GM19099 (cell line): ENCODE results near the gene TCF7.

Source experiments
- POLR2A ChIP-seq: IDR thresholded peaks from 3 replicates; pipeline ENCODE4 v1.6.1; 2011; ENCODE audit warnings: low read depth; ENCODE audit not compliant: insufficient read length; ENCODE audit errors: extremely low read depth

Gene TCF7

DNA sequence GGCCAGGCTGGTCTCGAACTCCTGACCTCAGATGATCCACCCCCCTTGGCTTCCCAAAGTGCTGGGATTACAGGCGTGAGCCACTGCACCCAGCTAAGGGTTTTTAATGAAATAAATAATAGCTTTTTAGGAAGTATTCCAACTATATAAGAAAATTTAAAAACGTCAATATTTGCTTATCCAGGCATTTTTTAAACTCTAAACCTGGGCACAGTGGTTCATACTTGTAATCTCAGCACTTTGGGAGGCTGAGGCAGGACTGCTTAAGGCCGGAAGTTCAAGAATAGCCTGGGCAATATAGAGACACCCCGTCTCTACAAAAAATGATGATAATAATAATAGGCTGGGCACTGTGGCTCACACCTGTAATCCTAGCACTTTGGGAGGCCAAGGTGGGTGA lies 48.1 kb downstream of the TCF7 start:
- no peak for TF ChIP-seq POLR2A

DNA sequence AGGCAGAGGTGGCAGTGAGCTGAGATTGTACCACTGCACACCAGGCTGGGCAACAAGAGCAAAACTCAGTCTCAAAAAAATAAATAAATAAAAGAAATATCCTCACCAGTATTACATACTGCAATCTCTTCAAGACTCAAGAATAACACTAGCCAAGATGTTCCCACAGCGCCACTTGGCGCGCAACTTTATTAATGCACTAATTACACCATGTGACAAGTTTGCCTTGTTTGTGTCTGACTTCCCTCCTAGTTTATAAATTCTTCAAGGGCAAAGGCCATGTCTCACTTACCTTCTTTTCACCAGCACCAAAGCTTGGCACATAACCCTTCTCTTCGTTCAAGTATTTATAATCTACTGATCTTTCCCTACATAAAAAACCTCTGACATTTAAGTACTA lies 57.5 kb downstream of the TCF7 start:
- TF ChIP-seq POLR2A: no peak

DNA sequence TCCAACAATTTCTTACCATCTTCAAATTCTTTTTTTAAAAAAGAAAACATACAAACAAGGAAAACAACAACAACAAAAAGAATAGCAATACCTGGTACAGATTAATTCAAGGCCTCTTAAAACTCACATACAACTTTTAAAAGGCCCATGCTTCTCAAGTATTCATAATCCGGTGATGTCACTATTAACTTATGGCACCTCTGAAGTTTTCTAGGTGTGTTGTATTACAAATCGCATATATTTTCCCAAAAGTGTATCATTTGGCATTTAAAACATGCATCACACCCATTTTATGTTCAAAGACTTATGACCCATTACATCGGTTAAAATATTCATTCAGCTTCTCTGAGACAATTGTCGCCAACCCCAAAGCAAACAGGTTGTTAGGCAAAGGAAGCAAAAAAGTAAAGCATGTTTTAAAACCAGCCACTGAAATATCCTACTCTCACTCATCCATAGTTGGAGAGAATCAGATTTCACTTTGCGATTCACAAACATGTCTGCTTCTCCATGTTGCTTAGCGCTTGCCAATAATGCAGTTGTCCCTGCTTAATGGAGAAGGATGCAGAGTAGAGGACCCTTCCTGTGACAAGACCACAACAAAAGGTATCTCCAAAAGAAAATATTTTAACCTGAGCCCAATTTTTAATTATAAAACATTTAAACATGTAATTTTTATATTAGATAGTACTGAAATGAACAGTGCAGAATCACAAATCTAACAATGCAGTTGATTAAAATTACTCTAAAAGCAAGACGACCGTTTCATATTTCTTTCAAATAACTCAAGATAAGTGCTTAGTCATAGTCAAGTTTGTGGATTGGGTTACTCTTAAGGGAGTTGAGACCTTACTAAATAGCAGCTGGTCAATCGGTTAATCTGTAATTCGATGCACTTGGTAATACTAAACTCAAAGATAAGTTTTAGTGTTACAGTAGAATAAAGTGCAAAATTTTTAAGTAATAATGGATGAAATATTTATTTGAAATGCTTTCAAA lies 60.7 kb downstream of the TCF7 start:
- TF ChIP-seq POLR2A: no peak

DNA sequence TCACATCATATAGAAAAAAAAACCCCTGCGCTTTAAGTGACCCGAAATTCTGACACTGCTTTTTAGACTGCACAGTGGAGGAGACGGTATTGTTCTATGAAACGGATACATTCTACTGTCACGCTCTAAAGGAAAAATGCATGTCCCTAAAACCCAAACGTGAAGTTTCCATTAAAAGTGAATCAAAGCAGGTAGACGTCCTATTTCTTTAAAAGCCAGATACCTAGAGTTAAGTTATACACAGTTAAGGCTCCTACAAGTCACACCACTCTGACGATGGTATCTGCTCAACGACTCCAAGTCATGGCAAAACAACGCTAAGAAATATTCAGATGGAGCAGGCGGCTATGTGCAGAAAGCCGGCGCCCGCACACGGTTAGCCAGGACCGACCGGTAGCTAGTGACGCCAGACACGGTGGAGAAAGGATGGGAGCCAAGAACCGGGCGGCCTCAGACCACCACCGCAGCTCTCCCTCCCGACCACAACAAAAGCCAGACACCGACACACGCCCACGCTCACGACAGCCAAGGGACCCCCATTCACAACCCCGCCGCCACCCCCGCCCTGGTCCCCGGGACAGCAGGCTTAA lies 61.5 kb downstream of the TCF7 start:
- TF ChIP-seq POLR2A: no peak

DNA sequence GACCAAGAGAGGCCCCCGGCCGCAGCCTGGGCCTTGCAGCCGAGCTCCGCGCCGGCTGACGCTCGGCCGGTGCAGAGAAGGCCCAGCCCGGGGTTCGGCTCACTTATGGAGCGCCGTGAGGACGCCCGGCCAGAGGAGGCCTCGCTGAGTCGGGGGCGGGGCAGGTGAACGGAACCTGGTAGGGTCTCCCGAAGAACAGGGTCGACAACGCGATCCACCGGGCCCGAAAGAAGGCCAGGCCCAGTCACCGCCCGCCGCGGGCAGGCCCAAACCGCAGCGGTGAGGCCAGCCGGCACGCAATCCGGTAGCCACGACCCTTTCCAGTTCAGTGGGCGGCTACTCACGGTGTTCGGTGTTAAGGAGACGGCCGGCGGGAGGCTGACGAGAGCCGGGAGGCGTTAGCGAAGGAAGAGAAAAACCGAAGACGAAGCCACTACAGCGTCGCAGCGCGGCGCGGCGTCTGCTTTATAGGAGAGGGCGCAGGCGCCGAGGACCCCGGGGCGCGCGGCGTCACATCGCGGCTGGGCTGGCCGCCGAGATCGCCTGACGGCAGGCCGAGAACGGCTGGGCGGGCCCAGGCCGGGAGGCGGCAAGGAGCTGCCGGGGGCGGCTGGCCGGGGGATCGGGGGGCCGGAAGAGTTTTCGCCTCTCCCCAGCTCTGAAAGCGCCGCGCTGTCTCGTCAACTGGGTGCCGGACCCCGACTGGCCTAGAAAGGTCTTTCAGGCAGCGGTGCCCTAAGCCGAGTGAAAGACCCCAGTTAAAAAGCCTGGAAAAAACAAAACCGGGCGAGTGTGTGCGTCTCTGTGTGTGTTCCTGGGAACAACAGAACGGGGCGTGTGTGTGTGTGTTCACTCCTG lies 62.3 kb downstream of the TCF7 start, which contains the start of gene SKP1:
Gene SKP1 (minus strand): TSS at position 440 of the 858 bp plus-strand sequence. CDS start 2,928 bp downstream, outside the sequence.
- peak; percentile 99 for TF ChIP-seq POLR2A

DNA sequence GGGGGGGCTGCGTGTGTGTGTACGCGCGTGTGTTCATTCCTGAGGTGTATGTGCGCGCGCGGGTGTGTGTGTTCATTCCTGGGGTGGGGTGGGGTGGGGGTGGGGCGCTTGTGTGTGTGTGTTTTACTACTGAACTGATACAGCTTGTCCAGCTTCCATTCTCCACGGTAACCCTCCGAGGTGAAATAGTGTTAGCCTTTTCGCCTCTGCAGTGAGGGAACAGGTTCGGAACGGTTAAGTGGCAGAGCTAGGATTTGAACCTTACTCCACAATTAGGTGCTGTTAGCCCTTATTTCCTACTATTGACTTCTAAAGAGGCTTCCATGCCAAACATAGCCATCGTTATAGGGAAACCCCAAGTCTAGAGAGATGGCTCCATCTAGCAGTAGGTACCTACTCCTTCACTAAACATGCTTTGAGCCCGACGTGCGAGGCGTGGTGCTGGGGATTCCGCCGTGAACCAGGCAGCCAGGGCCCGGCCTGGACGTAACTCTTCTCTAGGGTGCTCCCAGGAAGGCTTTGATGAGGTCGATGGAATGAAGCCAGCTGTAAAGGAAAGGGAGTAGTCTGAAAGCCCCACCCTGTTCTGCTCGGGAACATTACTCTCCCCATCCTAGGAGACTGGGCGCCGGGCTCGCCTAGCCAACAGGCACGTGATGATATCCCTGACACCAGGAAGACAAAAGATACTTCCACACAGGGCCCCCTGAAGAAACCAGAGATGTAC lies 63.1 kb downstream of the TCF7 start:
- TF ChIP-seq POLR2A: no peak

DNA sequence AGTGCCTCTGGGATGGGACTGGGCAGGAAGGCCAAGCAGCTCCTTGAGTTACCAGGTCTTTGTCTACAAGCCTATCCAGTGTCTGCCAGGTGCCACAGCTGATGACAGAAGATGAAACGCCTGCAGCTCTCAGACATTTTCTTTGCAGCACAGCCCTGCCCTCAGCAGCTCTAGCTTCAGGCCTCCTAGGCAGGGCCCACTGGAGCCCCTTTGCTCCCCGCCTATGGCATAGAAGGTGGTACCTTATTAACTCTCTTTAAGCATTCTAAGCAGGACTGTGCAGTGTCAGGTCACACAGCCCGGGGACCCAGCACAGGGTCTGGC lies 63.6 kb downstream of the TCF7 start:
- TF ChIP-seq POLR2A: no peak

DNA sequence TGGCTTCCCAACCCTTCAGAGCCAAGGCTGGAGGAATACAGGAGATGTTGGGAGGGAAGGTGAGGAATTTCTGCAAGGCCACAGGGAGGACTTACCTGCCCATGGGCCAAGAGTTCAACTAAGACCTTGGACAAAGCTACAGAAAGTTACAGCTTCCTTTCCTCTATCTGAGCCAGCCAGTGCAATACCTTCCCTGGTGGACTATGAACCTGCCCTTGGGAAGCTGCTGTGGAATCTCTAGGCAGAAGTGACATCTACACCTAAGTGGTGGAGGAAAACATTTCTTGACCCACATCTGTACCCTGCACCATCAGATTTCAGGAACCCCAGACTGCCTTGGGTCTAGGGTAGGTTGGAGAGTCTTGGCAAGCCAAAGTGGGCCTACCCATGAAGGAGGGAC lies 69.0 kb downstream of the TCF7 start:
- TF ChIP-seq POLR2A: no peak

DNA sequence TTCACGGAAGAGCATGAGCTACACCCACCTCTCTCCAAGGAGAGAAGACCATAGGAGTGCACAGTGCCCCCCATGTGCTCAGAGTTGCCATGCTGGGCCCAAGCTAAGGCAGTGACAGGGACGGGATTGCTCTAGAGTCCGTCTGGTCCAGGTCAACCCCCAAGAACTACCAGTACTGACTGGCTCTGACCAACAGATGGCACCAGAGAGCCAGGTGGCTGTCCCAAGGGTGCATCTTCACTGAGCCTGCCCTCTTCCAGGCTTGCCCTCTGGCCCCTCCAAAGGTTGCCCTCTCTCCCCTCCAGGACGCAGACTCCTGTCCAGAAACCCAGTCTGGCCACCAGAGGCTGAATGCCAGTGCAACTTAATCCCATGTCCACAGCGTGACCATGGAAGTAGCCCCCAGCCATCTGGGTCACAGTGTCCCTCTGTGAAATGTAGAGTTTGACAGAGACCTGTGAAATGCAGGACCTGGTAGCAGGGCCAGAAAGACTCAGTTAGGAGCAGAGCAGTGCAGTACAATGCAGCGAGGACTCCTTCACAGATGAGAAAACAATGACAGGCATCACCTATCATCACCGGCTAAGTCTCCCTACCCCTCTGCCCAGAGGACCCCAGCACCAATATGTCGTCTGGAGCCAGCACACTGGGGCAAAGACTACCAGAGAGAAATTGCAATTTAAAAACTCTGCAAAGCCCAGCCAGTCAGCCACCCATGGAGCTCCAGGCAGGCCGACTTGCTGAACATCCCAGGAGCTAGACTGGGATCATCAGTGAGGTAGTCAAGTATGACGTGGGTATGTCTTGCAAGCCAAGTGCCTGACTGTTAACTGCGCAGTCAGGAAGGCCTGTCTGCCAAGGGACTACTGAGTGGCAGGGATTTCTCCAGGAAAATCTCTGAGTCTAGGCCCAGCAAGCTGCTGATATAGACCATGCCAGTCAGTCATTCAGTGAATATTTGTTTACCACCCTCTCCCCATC lies 70.0 kb downstream of the TCF7 start:
- TF ChIP-seq POLR2A: no peak

DNA sequence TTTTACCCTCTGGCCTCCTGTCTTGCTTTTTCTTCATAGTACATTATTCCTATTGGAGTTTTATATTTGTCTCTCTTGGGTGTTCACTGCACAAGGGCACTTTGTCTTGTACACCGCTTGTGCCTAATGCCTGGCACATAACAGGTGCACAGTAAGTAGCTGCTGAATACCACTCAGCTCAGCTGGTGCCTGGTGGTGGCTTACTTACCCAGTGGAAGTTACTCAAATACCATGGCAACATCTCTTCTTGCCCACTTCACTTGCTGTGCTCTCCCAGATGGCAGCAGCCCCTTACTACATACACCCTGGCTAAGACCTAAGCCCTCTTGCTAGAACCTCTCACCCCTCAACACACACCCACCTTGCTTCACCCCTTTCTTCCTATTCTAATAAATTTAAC lies 73.6 kb downstream of the TCF7 start:
- TF ChIP-seq POLR2A: no peak

DNA sequence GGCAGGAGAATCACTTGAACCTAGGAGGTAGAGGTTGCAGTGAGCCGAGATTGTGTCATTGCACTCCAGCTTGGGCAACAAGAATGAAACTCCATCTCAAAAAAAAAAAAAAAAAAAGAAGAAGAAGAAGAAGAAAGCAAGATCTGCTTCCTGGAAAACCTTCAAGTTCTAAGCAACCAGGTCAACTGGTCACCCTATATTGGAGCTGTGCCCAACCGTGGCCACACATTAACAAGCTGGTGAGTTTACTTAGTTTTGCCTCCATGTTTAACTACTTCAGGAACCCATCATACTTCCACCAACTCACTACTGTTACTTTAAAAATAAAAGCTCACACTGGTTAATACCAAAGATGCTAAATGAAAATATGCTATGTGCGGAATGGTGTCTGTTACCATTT lies 74.5 kb downstream of the TCF7 start:
- no peak for TF ChIP-seq POLR2A

DNA sequence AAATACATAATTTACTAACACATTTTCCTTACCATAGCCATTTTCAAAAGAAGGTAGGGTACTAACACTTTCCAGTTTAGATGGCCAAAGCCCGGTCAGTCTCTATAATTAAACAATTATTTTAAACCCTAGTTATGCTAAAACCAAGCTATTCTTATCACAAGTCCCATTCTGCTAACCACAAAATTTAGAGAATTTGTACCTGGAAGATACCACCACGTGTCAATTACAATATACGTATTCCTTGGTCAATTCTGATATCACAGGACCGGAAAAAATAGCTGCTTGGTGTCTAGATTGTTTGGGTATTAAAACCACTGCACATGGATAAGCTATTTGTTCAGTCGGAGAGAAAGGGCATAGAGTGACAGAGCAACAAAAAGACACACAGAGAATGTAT lies 81.2 kb downstream of the TCF7 start:
- TF ChIP-seq POLR2A: no peak
